GM12878 (cell line): ENCODE measurements around the gene DNMT3A. TPM values are rescaled to one million over a fixed set of nuclear protein-coding genes. Genes with fewer than 3 reads are reported as not detected.

ENCODE experiments used
- BCL11A ChIP-seq: IDR thresholded peaks from 2 replicates; pipeline ENCODE4 v1.6.1; 2011; ENCODE audit warnings: low read depth, low read length
- CHD2 ChIP-seq: IDR thresholded peaks from 2 replicates; pipeline ENCODE4 v1.6.1; 2011; ENCODE audit warnings: low read depth, low read length, improper control_type of control experiment, borderline replicate concordance
- EZH2 ChIP-seq: IDR thresholded peaks from 2 replicates; pipeline ENCODE4 v1.6.1; 2012; ENCODE audit warnings: low read depth, mild to moderate bottlenecking, control low read depth, inconsistent platforms, low read length, borderline replicate concordance; ENCODE audit not compliant: control insufficient read depth
- FOS ChIP-seq: IDR thresholded peaks from 3 replicates; pipeline ENCODE4 v1.6.1; 2011; ENCODE audit warnings: borderline replicate concordance; ENCODE audit not compliant: insufficient read length; ENCODE audit errors: extremely low read depth
- HCFC1 ChIP-seq: fragments of 150-350 bp; IDR thresholded peaks from 2 replicates; pipeline ENCODE4 v1.6.1; 2014; ENCODE audit warnings: low read length
- HDGF ChIP-seq: fragments of 450-650 bp; IDR thresholded peaks from 2 replicates; pipeline ENCODE4 v1.6.1; 2016; ENCODE audit warnings: antibody characterized with exemption
- IRF5 ChIP-seq: fragments of 450-650 bp; IDR thresholded peaks from 2 replicates; pipeline ENCODE4 v1.6.1; 2017; ENCODE audit warnings: borderline replicate concordance
- LARP7 ChIP-seq: fragments of 450-650 bp; IDR thresholded peaks from 2 replicates; pipeline ENCODE4 v1.6.1; 2017; ENCODE audit warnings: mild to moderate bottlenecking
- MEF2A ChIP-seq: IDR thresholded peaks from 2 replicates; pipeline ENCODE4 v1.6.1; 2011; ENCODE audit warnings: low read depth, mild to moderate bottlenecking, low read length, moderate library complexity; ENCODE audit not compliant: insufficient read depth
- PAX5 ChIP-seq: IDR thresholded peaks from 2 replicates; pipeline ENCODE4 v1.6.1; 2011; ENCODE audit warnings: low read depth, low read length, borderline replicate concordance
- RFX5 ChIP-seq: IDR thresholded peaks from 2 replicates; pipeline ENCODE4 v1.6.1; 2011; ENCODE audit warnings: low read depth, low read length, improper control_type of control experiment
- SIX5 ChIP-seq: IDR thresholded peaks from 2 replicates; pipeline ENCODE4 v1.6.1; 2011; ENCODE audit warnings: mild to moderate bottlenecking, low read depth, low read length, moderate library complexity; ENCODE audit not compliant: severe bottlenecking
- SMARCA5 ChIP-seq: fragments of 450-650 bp; IDR thresholded peaks from 2 replicates; pipeline ENCODE4 v1.6.1; 2017; ENCODE audit warnings: mild to moderate bottlenecking
- SMC3 ChIP-seq: IDR thresholded peaks from 2 replicates; pipeline ENCODE4 v1.6.1; 2011; ENCODE audit warnings: low read length, improper control_type of control experiment, borderline replicate concordance
- SP1 ChIP-seq: IDR thresholded peaks from one replicate; pipeline ENCODE4 v1.6.1; 2011; ENCODE audit warnings: low read depth, low read length
- SUPT20H ChIP-seq: IDR thresholded peaks from 2 replicates; pipeline ENCODE4 v1.6.1; 2011; ENCODE audit warnings: low read depth, mild to moderate bottlenecking, low read length, moderate library complexity, borderline replicate concordance; ENCODE audit not compliant: control insufficient read depth
- TAF1 ChIP-seq: IDR thresholded peaks from 2 replicates; pipeline ENCODE4 v1.6.1; 2011; ENCODE audit warnings: mild to moderate bottlenecking, low read depth, low read length, borderline replicate concordance
- TARDBP ChIP-seq: IDR thresholded peaks from 2 replicates; pipeline ENCODE4 v1.6.1; 2016; ENCODE audit warnings: borderline replicate concordance
- YY1 ChIP-seq: IDR thresholded peaks from 2 replicates; pipeline ENCODE4 v1.6.1; 2011; ENCODE audit warnings: low read depth, mild to moderate bottlenecking, low read length
- ZNF217 ChIP-seq: fragments of 450-650 bp; IDR thresholded peaks from 2 replicates; pipeline ENCODE4 v1.6.1; 2017; ENCODE audit warnings: antibody characterized with exemption, mild to moderate bottlenecking
- ZNF592 ChIP-seq: fragments of 450-650 bp; IDR thresholded peaks from 2 replicates; pipeline ENCODE4 v1.6.1; 2017; ENCODE audit warnings: mild to moderate bottlenecking, moderate library complexity
- ZNF622 ChIP-seq: fragments of 450-650 bp; IDR thresholded peaks from 2 replicates; pipeline ENCODE4 v1.6.1; 2017; ENCODE audit warnings: mild to moderate bottlenecking, inconsistent platforms
- polyA plus RNA-seq, 11 experiments: library from polyadenylated mRNA; depleted of rRNA in 4 of 11; unstranded in 6 of 11; stranded (reverse) in 5 of 11; fragments of >200 nt; fragmentation: Nextera tagmentation in 4 of 11; fragmentation: Illumina TruSeq in 1 of 11; extraction: Ambion mirVana in 4 of 11; extraction: Trizol in 1 of 11; gene quantifications; 1 replicate in 1 of 11; 2 replicates in 10 of 11; pipeline versions ENCODE4 v1.2.1 to v1.2.3, GENCODE V29; 2011 to 2016; ENCODE audit warnings: inconsistent platforms in 2 of 11, missing spikeins in 2 of 11, low read depth in 1 of 11
- total RNA-seq, 4 experiments: library from RNA; depleted of rRNA in 3 of 4; stranded (reverse); fragments of >200 nt in 3 of 4; fragmentation: Illumina TruSeq in 1 of 4; extraction: Trizol in 1 of 4; gene quantifications; 2 replicates each; pipeline versions ENCODE4 v1.2.1 to v1.2.3, GENCODE V29; 2013 to 2021
- TF ChIP-seq, protein P1 (sequence below): fragments of 450-650 bp; IDR thresholded peaks from 2 replicates; pipeline ENCODE4 v1.6.1; 2016; ENCODE audit warnings: mild to moderate bottlenecking
- TF ChIP-seq, protein P2 (sequence below): IDR thresholded peaks from 2 replicates; pipeline ENCODE4 v1.6.1; 2011; ENCODE audit warnings: borderline replicate concordance, low read depth, mild to moderate bottlenecking, moderate library complexity, mixed read lengths, low read length; ENCODE audit not compliant: insufficient read depth; ENCODE audit errors: extremely low read length

DNMT3A gene
- total and polyA plus RNA-seq, 10 of the 15 experiments (the other 5 are each of a cell fraction or from before 2014, with no cell fraction given), result 7.4 to 51.6 (median 17.4) TPM

- TF ChIP-seq LARP7 (no peak; the same call in none of the 2 replicates), ZNF592 (no peak), SUPT20H (no peak), BCL11A (peak; percentile 66; the same call in 1 of the 2 replicates), HCFC1 (peak; percentile 35; the same call in 1 of the 2 replicates), YY1 (peak; percentile 58; the same call in 1 of the 2 replicates), TAF1 (peak; percentile 72), SMARCA5 (no peak; the same call in 1 of the 2 replicates), ZNF622 (no peak), IRF5 (no peak), CHD2 (peak; percentile 73; the same call in 1 of the 2 replicates), RFX5 (no peak), MEF2A (0 out of 2 replicates have a peak, but pooled peaks have one; percentile 36), PAX5 (peak; percentile 100), HDGF (peak; percentile 71; the same call in 1 of the 2 replicates), SMC3 (no peak), FOS (no peak), SP1 (peak; percentile 80), SIX5 (no peak), EZH2 (no peak), ZNF217 (peak; percentile 77; the same call in 1 of the 2 replicates), TARDBP (no peak)
- TF ChIP-seq, protein P1, sequence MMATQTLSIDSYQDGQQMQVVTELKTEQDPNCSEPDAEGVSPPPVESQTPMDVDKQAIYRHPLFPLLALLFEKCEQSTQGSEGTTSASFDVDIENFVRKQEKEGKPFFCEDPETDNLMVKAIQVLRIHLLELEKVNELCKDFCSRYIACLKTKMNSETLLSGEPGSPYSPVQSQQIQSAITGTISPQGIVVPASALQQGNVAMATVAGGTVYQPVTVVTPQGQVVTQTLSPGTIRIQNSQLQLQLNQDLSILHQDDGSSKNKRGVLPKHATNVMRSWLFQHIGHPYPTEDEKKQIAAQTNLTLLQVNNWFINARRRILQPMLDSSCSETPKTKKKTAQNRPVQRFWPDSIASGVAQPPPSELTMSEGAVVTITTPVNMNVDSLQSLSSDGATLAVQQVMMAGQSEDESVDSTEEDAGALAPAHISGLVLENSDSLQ, result no peak; the same call in 1 of the 2 replicates
- TF ChIP-seq, protein P2, sequence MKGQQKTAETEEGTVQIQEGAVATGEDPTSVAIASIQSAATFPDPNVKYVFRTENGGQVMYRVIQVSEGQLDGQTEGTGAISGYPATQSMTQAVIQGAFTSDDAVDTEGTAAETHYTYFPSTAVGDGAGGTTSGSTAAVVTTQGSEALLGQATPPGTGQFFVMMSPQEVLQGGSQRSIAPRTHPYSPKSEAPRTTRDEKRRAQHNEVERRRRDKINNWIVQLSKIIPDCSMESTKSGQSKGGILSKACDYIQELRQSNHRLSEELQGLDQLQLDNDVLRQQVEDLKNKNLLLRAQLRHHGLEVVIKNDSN, result no peak
Observed at GRCh38 chr2:25362434-25363145, 20.9 kb upstream of the DNMT3A start (continued).
